ENCODE results near the gene LYRM4.
"Not testable (repeated sequence)": the region's sequence is repeated elsewhere in the genome, so short reads cannot be mapped to it uniquely, and the experiment has no call there.

LYRM4 gene

DNA sequence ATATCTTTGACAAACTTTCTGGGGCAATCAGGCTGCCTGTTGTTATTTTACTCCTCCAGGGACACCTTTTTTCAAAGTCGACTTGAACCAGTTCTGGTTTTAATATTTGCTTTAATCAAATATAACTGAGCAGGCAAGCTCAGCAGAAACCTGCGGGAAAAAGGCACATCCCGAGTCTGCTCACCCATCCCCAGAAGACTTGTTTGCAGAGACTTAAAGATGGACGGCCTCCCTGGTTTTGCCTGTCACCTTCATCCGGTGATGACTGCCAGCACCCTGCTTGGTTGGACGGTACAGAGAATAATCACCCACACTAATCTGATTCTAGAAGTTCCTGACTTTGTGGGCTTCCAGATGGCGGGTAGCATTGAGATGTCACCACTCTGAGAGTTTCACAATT lies 138.8 kb downstream of the LYRM4 start:
- DNase-seq (ENCODE audit: low read depth in 2 of 2), result no peak

DNA sequence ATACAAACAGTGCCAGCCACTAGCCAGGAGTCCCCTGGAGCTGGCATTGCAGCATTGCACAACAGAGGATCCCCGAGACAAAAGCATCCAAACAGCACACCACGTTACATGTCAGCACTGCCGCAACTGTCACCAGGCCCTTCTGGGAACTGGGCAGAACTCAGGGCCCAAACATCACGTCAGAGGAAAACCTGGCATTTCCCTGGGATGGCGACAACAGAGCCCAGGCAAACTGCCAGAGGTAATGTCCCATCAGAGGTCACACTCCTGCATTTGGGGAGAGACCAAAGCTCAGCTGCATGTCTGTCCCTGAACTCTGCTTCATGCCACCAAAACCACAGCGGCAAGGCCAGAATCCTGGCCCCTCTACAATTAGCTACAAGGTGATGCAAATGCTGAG lies 139.3 kb downstream of the LYRM4 start:
- DNase-seq (ENCODE audit: low read depth in 2 of 2), result no peak

GRCh38 chr6:5120543-5120942 lies 140.2 kb downstream of the LYRM4 start:
- not testable (repeated sequence) for DNase-seq (ENCODE audit: low read depth in 2 of 2)

DNA sequence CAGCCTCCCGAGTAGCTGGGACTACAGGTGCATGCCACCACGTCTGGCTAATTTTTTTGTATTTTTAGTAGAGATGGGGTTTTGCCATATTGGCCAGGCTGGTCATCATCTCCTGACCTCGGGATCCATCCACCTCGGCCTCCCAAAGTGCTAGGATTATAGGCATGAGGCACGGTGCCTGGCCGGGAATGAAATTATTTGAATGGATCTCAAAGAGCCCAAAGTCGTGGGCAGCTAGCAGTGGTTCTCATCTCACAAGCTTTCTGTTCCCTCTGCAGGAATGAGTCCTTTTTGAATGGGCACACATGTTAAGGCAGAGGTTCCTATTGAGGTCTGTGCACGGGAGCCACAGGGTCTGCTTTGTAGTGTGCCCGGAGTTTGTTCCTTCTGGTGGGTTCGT lies 140.7 kb downstream of the LYRM4 start:
- DNase-seq (ENCODE audit: low read depth in 2 of 2), result no peak

- DNase-seq (ENCODE audit: low read depth in 2 of 2), result no peak
These were observed 141.4 kb downstream of the LYRM4 start for GRCh38 chr6:5119090-5119951.

- DNase-seq (ENCODE audit: low read depth in 2 of 2), result no peak
These were observed 144.3 kb downstream of the LYRM4 start for GRCh38 chr6:5116243-5116991.

- no peak for DNase-seq (ENCODE audit: low read depth in 2 of 2)
These were observed 145.6 kb downstream of the LYRM4 start for GRCh38 chr6:5115168-5115567.

DNA sequence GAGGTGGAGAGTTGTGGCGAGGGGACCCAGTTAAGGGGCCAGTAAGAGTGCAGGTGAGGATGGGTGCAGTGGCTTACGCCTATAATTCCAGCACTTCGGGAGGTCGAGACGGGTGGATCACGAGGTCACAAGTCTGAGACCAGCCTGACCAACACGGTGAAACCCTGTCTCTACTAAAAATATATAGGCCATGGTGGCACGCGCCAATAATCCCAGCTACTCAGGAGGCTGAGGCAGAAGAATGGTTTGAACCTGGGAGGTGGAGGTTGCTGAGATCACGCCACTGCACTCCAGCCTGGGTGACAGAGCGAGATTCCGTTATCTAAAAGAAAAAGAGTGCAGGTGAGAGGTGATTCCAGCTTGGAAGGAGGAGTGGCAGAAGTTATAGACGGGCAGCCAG lies 147.7 kb downstream of the LYRM4 start:
- no peak for DNase-seq (ENCODE audit: low read depth in 2 of 2)

- DNase-seq (ENCODE audit: low read depth in 2 of 2), result no peak
These were observed 148.5 kb downstream of the LYRM4 start for GRCh38 chr6:5112066-5112799.

- DNase-seq (ENCODE audit: low read depth in 2 of 2), result no peak
These were observed 149.1 kb downstream of the LYRM4 start for GRCh38 chr6:5111626-5112025.

DNA sequence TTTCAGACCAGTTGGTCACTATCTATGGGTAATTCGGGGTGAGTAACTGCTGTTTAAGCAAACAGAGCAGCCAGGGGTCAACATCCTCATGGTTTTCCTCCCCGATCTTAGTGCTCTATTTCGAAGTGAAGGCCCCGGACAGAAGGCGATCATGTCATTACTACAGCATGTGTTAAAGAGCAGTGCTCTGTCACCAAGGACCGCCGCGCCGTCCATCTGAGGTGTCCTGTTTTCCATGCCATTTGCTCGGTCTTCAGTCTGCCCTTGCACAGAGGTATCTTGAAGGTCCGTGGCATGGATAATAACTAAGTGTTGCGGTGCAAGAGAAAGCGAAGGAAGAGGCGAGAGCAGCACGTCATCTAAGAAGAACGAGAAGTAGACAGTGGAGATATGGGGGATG lies 150.5 kb downstream of the LYRM4 start:
- DNase-seq (ENCODE audit: low read depth in 2 of 2), result no peak

DNA sequence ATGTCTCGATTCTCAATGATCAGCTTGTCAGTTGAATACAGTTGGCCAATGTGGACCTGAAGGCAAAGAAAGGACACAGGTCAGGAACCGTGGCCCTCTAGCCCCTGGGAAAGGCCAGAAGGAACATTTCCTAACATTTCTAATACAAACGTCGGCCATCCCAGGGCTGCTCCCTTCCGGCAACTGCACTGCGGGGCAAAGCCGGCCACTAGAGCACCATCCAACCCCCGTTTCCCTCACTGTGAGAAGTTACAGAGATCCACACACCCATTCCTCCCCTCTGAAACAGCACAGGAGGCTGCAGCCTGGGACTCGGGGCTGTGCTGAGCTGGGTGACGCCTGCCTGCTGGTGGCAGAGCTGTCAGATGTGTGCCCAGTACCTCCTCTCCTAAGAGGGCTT lies 151.3 kb downstream of the LYRM4 start:
- no peak for DNase-seq (ENCODE audit: low read depth in 2 of 2)

GRCh38 chr6:5108536-5109150 lies 152.1 kb downstream of the LYRM4 start:
- DNase-seq (ENCODE audit: low read depth in 2 of 2), result no peak

DNA sequence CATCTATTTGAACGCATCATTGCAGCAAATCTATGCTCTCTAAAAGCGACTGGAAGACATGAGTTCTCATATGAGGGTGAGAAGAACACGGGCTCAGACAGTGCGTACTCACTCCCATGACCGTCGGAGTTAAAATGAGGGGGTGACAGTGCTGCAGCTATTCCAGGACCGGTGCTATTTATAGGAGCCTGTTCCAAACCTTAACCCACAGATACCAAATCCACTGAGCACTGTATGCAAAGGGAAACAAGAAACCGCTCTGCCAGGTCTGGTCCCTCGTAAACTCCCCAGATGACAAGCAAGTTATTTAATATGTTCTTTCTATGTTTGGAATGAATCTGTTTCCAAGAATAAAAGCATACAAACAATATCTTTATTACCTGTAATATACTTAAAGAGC lies 152.7 kb downstream of the LYRM4 start:
- DNase-seq (ENCODE audit: low read depth in 2 of 2), result no peak

- no peak for DNase-seq (ENCODE audit: low read depth in 2 of 2)
These were observed 153.4 kb downstream of the LYRM4 start for GRCh38 chr6:5107341-5107740.

GRCh38 chr6:5105146-5105545 lies 155.6 kb downstream of the LYRM4 start:
- DNase-seq (ENCODE audit: low read depth in 2 of 2), result no peak

GRCh38 chr6:5104667-5105066 lies 156.1 kb downstream of the LYRM4 start:
- no peak for DNase-seq (ENCODE audit: low read depth in 2 of 2)

GRCh38 chr6:5103250-5103649 lies 157.5 kb downstream of the LYRM4 start:
- DNase-seq (ENCODE audit: low read depth in 2 of 2), result no peak

DNA sequence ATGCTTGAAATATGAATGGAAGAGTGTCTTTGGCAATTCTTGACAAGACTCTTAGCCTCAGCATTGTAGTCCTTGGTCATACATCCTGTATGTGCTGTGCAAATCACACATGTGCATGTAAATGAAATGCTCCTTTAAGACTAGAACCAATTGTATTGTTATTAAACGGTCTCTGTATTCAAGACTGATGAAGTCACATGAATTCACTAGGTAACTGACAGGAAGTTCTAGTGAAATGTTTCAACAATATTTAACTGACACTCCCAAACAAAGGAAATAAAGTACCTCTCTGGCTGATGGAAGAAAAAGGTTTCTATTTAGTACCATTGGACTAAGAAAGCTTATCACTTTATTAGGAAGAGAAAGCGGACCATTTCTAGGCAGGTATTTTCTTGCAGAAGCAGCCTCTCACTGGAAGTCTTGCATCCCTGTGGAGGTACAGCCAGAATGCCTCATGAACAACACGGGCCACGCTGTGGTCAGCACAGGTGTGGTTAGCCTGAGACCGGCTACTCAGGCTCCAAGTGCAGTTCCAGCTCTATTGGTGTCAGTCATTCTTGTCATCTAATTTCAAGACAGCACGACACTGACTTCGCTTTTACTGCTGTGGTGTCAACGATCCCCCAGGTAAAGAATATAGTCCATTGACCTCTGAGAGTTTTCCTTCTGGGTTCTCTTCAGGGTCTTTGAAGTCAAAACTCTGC lies 158.3 kb downstream of the LYRM4 start:
- DNase-seq (ENCODE audit: low read depth in 2 of 2), result no peak

GRCh38 chr6:5100806-5101205 lies 159.9 kb downstream of the LYRM4 start:
- no peak for DNase-seq (ENCODE audit: low read depth in 2 of 2)

GRCh38 chr6:5099537-5099936 lies 161.2 kb downstream of the LYRM4 start:
- no peak for DNase-seq (ENCODE audit: low read depth in 2 of 2)

All from stimulated activated CD8-positive, alpha-beta memory T cell treated with anti-CD3 and anti-CD28 coated beads, Interleukin-7, amount 100 ng/mL, for 4 hours (primary cell).